IPS-NIHi11 (cell line): ENCODE measurements around the gene SUSD6.

Experiments used
- DNase-seq: peaks from one replicate; pipeline ENCODE4 v3.0.0; 2012; ENCODE audit warnings: mixed read lengths, low spot score

Gene SUSD6

DNA sequence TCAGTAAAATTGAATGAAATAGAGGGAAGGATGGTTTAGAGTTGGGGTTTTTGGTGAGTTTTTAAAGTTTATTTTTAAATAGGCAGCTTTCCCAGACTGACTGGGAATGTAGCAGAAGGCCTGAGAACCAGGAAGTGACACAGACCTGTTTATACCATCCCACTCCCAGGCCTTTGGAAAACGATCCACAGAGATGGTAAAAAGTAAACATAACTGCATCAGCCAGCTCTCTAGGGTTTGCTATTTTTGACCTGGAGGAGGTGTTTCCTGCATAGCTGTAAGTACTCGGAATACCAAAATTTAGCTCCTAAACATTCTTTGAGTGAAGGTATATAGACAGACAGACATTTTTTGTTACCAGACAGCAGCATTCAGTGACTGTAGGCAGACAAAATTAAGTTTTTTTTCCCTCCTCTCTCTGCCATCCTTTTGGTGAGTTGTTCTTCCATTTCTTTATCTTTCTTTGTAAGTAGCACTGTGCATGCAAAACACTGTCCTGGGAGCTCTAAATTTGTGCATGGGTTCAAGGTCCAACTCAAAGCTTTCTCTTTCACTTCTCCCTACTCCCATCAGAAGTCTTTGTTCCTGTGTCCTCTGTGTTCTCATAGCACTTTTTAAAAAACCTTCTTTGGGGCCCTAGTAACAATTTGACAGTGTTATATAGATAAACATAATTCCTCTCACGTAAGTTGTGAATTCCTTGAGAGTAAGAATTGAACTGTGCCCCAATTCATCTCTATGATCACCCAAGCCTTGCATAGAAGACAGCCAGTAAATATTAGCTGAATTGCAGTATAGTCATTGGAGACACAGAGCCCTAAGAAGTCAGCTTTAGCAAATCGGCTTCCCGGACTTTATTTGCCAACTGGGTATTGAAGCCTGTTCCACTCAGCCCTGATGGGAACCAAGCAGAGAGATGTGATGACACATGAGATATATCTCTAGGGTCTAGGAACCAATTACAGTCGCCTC lies 37.4 kb downstream of the SUSD6 start:
- DNase-seq: no peak

DNA sequence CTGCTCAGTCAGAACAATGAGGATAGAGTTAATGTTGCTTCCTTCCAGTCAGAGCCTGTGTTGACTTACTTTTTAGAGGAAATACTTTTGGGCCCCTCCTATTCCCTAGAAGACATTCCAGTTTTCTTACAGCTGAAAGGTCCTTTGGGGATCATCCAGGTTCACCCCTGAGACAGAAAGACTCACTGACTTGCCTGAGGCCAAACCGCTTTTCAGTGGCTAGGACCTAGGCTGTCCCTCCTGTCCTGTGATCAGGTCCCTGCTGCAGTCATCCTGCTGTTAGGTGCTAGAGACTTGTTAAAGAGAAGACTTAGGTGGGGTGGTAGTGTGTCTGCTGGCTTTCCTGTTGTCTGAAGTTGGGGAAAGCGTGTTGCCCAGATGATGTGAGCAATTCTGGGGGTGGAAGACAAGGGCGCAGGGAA lies 39.6 kb downstream of the SUSD6 start:
- DNase-seq: no peak

DNA sequence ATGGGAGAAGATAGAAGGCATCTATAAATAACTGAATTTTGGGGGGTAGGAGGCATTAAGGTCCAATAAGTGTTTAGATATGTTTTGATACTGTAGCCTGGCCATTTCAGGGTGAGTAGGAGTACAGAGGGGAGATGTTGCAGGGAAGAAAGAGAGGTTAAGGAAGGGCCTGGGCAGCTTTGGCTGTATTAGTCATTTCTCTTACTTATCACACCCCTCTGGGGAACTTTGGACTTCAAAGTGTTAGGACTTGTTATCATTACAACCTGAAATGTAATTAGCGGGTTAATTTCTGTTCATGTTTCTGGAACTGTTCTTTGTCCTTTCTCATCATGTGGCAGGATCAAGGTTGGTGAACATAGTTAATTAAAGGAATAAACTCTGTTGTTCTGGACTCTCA lies 40.3 kb downstream of the SUSD6 start:
- DNase-seq: no peak

DNA sequence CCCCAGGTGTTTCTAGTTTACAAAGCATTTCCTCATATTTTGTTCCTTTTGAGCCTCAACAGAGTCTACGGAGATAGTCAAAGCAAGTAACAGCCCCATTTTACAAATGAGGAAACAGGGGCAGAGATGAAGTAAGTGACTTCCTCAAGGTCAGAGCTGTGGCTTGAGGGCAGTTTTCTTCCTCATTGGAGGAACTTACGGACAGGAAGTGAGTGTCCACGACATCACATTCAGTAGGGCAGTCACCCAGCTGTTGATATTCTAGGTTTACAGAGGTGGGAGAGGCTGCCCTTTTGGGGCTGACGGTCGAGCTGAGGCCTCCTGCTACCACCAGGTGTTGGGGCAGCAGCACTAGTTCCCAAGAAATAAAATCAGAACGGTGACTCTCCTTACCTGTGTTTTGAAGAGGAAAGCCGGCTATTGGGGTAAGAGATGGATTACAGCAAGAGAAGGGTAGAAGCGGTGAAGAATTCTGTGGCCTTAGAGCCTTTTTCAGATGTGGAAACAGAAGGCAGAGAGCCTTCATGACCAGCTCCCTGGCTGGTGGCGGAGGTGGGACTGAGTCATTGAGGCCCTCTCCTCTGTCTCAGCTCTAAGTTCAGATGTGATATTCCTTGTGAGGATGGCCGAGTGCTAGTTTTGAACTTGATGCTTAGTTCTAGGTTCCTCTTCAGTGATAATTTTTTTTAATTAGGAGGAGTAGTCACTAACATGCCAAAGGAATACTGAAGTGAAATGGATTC lies 41.7 kb downstream of the SUSD6 start:
- no peak for DNase-seq

DNA sequence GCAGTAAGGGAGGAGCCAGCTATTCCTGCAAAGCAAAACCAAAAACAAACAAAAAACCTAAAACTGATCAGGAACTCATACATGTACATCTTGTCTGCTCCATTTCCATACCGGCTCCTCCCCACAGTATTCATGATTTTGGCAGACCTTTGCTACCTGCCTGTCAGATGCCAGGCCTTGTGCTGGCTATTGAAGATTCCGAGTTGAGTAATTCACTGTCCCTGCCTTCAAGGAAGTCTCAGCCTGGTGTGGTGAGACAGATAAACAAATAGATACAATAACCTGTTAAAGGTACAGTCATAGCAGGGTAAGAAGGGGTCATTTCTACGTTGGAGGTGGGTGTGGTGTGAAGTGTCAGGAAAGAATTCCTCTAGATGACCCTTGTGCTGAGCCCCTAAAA lies 42.7 kb downstream of the SUSD6 start:
- DNase-seq: no peak

DNA sequence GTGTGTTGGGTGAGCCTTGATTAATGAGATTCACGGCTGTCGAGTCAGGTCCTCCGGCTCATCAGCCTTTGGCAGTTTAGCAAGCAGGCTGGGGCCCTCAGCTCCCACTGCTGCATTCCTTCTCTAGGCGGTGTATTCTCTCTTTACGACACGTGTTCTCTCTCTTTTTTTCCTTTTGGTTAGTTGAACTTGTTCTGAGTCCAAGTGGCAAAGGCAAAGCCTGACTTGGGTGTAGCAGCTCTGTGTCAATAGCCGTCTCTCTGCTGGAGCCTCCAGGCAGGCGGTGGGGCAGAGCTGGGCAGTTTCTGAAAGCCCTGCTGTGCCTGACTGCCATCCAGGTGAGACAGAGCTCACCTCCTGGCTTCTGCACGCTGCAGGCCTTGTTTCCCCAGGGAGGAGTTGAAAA lies 46.6 kb downstream of the SUSD6 start:
- peak; percentile 43 for DNase-seq

DNA sequence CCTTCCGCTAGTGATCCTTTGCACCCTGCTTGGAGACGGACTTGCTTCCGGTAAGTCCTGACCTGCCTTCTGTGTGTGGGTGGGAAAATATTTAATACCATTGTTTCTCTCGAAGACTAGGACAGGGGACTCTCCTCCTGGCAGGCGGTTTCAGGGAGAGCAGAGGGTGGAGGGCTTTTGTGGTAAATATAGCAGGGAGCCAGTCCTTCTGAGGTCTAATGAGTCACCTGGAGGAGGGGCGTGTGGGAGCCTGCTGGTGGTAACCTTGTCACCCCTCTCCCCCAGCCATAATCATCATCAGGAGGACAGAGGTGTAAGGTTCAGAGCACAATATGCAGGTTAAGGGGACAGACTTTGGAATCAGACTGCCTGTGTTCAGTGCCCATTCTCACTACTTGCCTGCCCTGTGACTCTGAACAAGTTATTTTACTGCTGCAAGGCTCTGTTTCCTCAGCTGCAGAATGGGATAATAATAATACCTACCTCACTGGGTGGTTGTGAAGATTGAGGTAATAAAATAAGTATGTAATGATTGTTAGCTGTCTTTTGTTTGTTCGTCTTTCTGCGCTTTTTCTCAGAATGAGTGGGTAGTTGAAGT lies 47.4 kb downstream of the SUSD6 start:
- DNase-seq: peak; percentile 25

DNA sequence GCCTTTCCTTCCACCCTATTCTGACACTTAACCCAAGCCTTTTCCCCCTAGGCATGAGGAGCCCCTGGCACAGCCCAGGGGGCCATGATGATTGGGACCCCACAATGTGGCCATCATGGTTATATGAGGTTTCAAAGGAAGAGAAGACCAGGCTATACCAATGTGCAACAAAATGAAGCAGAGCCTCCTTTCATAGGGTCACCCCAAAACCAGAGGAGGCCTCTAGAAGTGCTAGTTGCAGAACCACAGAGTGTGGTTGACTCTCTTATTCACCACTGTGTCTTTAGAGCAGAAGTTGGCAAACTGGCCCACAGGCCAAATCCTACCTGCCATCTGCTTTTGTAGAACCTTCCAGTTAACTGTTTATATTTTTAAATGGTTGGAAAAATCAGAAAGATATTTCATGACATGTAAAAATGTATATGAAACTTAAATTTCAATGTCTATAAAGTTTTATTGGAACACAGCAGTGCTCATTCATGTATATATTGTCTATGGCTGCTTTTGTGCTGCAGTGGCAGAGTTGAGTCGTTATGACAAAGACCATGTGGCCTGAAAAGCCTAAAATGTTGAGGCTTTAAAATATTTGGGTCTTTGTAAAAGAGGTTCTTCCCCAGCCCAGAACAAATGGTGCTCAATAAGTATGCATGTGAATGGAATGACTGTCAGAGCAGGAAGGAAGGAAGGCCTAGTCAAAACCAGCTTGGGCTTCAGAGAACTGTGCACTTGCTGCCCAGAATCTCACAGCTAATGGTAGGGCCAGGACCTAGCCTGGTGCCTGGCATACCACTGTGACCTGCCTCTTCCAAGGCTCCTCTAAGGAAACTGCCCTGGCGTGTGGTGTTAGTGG lies 49.2 kb downstream of the SUSD6 start:
- no peak for DNase-seq

DNA sequence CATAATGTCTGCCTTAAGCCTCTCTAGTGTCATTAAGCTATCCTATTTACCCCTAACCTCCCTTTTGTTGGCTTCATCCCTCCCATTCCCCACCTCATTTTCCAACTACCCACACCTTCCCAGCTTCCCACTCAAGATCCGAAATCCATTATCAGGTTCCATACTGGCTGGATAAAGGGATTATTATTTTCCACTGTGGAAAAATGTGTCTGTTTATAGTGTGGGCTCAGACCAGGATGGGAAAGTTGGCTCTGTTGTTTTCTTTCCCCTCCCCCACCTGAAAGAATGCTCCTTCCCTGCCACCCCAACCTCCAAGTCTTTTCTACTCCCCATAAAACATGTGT lies 49.8 kb downstream of the SUSD6 start:
- DNase-seq: no peak

DNA sequence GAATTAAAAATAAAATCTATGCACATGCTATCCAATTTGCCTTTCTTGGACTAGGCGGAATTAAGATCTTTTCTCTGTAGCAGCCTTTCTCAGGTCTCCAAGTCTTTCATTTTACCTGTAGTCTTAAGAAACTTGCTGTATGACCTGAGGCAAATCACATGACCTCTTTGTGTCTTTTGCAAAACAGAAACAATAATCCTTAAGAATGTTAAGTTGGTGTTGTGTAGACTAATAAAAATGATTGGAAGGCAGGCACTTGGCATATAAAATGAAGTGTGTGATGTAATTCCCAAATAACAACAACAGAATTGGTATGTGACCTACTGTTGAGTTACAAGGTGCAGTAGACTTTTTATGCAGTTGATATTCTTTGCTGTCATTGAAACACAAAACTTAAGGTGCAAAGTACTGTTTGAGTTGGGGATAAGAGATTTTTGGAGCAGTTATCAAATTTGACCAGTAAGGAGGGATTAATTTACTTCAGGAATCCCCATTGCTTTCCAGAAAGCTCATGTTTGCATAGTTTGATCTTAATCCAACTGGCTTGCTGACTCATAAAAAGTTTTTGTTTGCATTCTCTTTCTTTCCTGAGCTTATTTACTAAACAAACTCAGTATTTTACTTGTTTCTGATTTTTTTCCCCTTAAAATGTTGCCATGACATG lies 51.4 kb downstream of the SUSD6 start:
- no peak for DNase-seq

DNA sequence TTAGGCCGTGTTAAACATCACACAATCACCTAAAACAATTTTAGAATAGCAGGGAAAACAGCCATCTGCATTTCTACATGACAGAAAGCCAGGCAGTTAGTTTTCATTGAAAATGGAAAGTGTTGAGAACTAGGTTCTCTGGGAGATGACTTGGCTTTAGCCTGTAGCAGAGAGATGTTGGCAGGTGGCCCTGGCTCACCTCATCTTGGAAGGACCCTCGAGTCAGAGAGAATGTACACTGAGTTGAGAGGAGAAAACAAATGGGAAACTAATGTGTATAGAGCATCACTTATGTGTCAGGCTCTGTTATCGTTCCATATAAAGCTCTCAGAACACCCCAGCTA lies 51.9 kb downstream of the SUSD6 start:
- no peak for DNase-seq

DNA sequence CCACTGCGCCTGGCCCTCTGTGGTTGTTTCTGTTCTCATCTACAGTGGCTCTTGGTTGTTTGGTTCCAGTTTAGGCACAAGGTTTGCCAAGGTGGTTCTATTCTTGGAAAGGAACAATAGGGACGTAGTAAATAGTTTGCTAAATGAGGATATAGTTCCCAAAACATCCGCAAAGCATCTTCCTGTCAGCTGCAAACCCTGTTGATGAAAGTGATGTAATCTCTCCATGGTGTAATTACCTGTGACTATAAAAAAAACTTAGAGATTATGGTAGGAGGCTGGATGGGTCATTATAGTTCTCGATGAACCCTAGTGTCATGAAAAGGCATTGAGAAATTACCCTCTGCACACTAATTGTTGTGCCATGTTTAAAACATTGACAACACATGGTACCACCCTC lies 52.9 kb downstream of the SUSD6 start:
- DNase-seq: no peak

DNA sequence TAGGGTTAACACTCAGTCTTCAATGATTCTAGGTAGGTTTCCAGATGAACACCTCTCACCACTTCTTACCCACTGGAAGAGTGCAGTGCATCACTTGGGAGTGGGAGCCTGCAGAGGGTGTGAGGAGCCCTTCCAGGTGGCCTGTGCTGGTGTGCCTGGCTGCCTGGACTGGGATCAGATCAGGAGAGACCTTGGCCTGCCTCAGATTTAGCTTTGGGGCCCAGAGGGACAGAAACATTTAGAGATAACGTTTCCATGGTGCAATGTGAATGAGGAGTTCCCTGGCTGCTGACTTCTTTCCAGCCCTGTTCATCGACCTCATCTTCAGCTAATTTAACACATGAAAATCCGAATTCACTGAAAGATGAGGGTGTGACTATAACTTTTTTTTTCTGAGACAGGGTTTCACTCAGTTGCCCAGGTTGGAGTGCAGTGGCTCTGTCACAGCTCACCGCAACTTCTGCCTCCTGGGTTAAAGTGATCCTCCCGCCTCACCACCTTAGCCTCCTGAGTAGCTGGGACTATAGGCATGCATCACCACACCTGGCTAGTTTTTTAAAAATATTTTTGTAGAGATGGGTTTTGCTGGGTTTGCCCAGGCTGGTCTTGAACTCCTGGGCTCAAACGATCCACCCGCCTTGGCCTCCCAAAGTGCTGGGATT lies 53.6 kb downstream of the SUSD6 start:
- no peak for DNase-seq

DNA sequence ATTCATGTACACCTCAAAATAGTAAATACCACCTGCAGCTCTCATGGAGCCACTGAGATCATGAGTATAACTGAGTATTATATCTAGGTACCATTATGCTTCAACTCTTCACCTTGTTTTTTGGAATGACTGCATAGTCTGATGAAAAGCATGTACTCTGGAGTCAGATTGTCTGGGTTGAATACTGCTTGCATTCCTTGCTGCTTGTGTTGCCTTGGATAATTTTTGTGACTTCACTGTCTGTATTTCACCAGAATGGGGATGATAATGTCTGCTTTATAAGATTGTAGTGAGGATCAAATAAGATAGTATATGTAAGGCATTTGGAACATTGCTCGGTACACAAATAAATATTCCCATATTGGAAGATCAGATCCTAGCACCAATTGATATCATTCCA lies 54.2 kb downstream of the SUSD6 start:
- no peak for DNase-seq

DNA sequence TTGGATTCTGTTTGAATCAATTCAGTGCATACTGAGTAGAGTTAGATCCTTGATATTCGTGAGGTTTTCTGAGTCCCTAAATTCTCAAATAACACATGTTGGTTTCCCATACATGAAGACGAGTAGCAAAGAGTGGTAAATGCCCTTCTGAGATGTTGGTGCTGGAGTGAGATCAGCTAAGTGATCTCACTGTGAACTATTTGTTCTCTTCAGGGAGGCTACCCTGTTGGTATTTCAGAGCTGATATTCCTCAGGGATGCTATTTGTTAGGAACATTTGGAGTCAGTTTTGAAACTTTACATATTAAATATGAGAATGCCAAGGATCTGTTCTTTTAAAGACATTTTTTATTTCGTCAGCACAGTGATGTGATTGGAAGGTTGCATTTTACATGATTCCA lies 54.7 kb downstream of the SUSD6 start:
- no peak for DNase-seq

DNA sequence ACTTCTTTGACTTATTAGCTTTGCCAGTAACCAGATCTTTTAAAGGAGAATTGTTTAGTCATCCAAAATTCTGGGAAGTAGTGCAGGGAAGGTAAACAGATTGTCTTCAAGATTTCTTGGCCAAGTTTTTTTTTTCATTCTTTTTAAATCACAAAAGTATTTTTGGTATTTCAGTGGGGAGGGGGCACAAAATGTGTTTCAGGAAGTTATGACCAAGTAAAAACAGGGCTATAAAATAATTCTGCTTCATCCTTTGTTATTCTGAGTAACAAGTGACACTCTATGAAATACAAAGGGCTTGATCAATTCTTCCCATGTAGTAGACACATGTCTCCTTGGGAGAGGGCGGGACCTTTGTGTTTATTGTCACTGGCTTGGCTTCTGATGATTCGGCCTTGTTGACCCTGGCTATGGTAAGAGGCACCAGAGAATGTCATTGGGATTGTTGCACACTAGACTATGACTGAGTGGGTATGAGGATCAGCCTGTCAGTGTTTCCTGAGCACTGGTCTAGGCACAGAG lies 55.4 kb downstream of the SUSD6 start:
- DNase-seq: no peak

DNA sequence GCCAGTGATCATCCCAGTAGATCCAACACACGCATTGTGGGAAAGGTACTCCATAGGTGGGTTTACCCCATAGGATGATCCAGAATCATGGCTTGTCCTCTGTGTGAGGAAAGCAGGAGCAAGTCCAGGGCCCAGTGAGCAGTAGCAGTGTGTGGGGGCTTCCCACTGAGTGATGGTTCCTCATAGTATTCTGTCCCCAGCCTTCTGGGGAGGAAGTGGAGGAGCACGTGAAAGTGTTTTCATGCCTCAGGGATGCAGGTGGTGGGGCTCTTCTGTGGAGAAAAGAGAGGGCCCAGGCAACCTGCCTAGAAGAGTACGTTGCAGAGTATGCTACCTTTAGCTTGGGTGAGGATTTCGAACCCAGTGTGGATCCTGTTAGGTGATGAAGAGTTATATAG lies 56.5 kb downstream of the SUSD6 start:
- DNase-seq: no peak

DNA sequence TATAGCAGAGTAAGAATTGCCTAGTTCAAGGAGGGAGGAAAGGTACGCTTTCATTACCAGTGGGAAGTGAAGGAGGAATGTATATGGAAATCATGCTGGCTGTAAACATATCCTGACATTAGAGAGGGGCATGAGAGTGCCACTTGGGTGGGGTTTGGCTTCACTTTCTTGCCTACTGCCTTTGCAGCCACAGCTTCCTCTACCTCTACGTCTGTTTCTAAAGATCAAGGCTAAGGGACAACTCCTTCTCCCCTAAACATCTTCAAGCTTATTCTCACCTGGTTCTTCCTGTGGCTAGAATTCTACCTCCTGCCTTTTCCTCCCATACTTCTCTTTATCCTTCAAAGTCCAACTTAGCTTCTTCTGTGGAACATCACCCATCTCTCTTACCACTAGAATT lies 58.0 kb downstream of the SUSD6 start:
- DNase-seq: no peak

DNA sequence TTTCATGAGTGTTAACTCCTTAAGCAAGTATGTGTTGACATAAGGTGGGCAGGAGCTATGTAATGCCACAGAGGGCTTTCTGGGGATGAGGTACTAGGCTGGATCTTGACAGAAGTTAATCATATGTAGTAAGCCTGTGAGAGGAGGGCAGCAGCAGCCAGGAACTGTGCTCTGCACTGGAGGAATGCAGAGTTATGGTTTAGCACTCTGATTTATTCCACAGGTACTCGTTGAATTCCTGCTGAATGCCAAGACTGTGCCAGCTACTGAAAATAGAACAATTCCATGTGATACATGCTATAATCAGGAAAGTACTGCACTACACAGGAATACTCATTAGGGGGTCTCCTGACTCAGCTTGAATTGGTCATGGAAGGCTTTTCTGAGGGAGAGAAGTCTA lies 58.7 kb downstream of the SUSD6 start:
- DNase-seq: no peak

DNA sequence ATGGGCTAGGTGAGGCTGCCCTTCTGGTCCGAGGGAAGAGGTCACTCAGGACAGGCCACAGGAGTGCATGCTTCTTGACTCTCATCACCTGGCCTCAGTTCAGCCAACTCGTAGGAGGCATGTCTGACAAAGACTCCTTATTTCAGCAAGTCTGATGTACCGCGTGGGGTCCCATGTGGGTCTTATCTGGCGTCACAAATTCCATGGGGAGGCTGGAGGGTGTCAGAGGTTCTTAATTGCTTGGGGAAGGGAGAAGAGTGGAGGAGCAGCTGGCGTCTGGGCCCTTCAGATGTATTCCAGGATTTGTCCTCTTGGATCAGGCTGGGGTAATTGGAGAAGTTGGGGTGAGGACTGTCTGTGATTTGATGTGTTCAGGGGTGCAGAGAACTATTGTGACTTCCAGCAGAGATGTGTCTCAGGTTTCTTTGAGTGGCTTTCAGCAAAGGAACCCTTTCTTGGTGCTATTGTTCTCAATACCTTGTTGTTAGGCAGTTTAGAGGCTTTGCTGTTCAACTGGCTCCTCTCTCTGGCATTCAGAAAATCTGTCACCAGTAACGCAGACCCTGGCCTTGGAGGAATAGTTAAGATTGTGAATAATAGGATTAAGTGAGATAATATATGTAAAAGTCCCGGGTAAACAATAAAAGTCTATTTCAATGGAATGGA lies 60.1 kb downstream of the SUSD6 start:
- peak; percentile 43 for DNase-seq
